Mesenchymal stem cell (in vitro differentiated cells and primary cell): ENCODE data around the gene MUC2.

Experiments used
- DNase-seq: peaks from one replicate; pipeline ENCODE4 v3.0.0-alpha.2; 2013
- H2AFZ ChIP-seq: one replicate; pipeline ENCODE4 v1.6.1; 2013; ENCODE audit warnings: low read depth, mild to moderate bottlenecking, control low read depth, inconsistent platforms, low read length, moderate library complexity
- H2AK5ac ChIP-seq: 2 replicates; pipeline ENCODE4 v1.6.1; 2013; ENCODE audit warnings: low read length, moderate library complexity, mild to moderate bottlenecking, inconsistent platforms; ENCODE audit not compliant: severe bottlenecking
- H2BK120ac ChIP-seq: one replicate; pipeline ENCODE4 v1.6.1; 2013; ENCODE audit warnings: low read depth, mild to moderate bottlenecking, inconsistent platforms, low read length, moderate library complexity
- H2BK12ac ChIP-seq, 2 experiments: one replicate each; pipeline ENCODE4 v1.6.1; 2013; ENCODE audit warnings: inconsistent platforms in 2 of 2, low read length in 2 of 2, mild to moderate bottlenecking in 2 of 2, moderate library complexity in 2 of 2, control low read depth in 1 of 2
- H2BK15ac ChIP-seq: one replicate; pipeline ENCODE4 v1.6.1; 2013; ENCODE audit warnings: mild to moderate bottlenecking, low read depth, inconsistent platforms; ENCODE audit not compliant: poor library complexity, severe bottlenecking
- H2BK5ac ChIP-seq: 2 replicates; pipeline ENCODE4 v1.6.1; 2013; ENCODE audit warnings: low read depth, mild to moderate bottlenecking, low read length, control low read depth, inconsistent platforms; ENCODE audit not compliant: poor library complexity, severe bottlenecking
- H3K14ac ChIP-seq, 2 experiments: one replicate each; pipeline ENCODE4 v1.6.1; 2013; ENCODE audit warnings: inconsistent platforms in 2 of 2, low read length in 2 of 2, control low read depth in 1 of 2, mild to moderate bottlenecking in 1 of 2, moderate library complexity in 1 of 2
- H3K18ac ChIP-seq, 2 experiments: one replicate each; pipeline ENCODE4 v1.6.1; 2013; ENCODE audit warnings: inconsistent platforms in 2 of 2, low read length in 2 of 2, control low read depth in 1 of 2, low read depth in 1 of 2, mild to moderate bottlenecking in 1 of 2
- H3K23ac ChIP-seq, 2 experiments: one replicate each; pipeline ENCODE4 v1.6.1; 2013; ENCODE audit warnings: inconsistent platforms in 2 of 2, low read length in 2 of 2, mild to moderate bottlenecking in 2 of 2, moderate library complexity in 2 of 2, control low read depth in 1 of 2
- H3K27ac ChIP-seq: 2 replicates; pipeline ENCODE4 v1.5.1; 2013; ENCODE audit warnings: mild to moderate bottlenecking, moderate library complexity, low read length, control low read depth, inconsistent platforms; ENCODE audit not compliant: poor library complexity, severe bottlenecking
- H3K27me3 ChIP-seq, 2 experiments: 2 replicates each; pipeline versions ENCODE4 v1.6.1 to v1.7.0; 2013; ENCODE audit warnings: low read length in 2 of 2, mild to moderate bottlenecking in 2 of 2, moderate library complexity in 2 of 2, control low read depth in 1 of 2, inconsistent platforms in 1 of 2; ENCODE audit not compliant: control insufficient read depth in 1 of 2, insufficient read depth in 1 of 2
- H3K36me3 ChIP-seq, 2 experiments: 2 replicates each; pipeline versions ENCODE4 v1.6.1 to v1.7.0; 2013; ENCODE audit warnings: low read length in 2 of 2, control low read depth in 1 of 2, inconsistent platforms in 1 of 2, low read depth in 1 of 2, mild to moderate bottlenecking in 1 of 2; ENCODE audit not compliant: insufficient read depth in 2 of 2, control insufficient read depth in 1 of 2
- H3K4ac ChIP-seq, 2 experiments: one replicate each; pipeline ENCODE4 v1.6.1; 2013; ENCODE audit warnings: inconsistent platforms in 2 of 2, low read length in 2 of 2, mild to moderate bottlenecking in 2 of 2, moderate library complexity in 2 of 2, control low read depth in 1 of 2, low read depth in 1 of 2
- H3K4me1 ChIP-seq: 2 replicates; pipeline ENCODE4 v1.6.1; 2013; ENCODE audit warnings: low read depth, low read length, control low read depth; ENCODE audit not compliant: control insufficient read depth, insufficient read depth
- H3K4me2 ChIP-seq: 2 replicates; pipeline ENCODE4 v1.6.1; 2013; ENCODE audit warnings: low read length, mild to moderate bottlenecking, inconsistent platforms; ENCODE audit not compliant: poor library complexity, severe bottlenecking
- H3K4me3 ChIP-seq, 2 experiments: 2 replicates each; pipeline versions ENCODE4 v1.5.1 to v1.7.0; 2013; ENCODE audit warnings: low read length in 2 of 2, mild to moderate bottlenecking in 2 of 2, control low read depth in 1 of 2, low read depth in 1 of 2; ENCODE audit not compliant: insufficient read depth in 1 of 2
- H3K79me1 ChIP-seq: replicated peaks from 2 replicates; pipeline ENCODE4 v1.6.1; 2013; ENCODE audit warnings: mild to moderate bottlenecking, control low read depth, low read length, inconsistent platforms; ENCODE audit not compliant: poor library complexity, severe bottlenecking
- H3K9ac ChIP-seq: 2 replicates; pipeline ENCODE4 v1.7.0; 2013; ENCODE audit warnings: mild to moderate bottlenecking, low read length, moderate library complexity
- H3K9me3 ChIP-seq: 2 replicates; pipeline ENCODE4 v1.7.0; 2013; ENCODE audit warnings: mild to moderate bottlenecking, low read length; ENCODE audit not compliant: control insufficient read depth
- H4K8ac ChIP-seq: one replicate; pipeline ENCODE4 v1.6.1; 2013; ENCODE audit warnings: inconsistent platforms, mild to moderate bottlenecking, low read length, moderate library complexity
- H4K91ac ChIP-seq: one replicate; pipeline ENCODE4 v1.6.1; 2013; ENCODE audit warnings: mild to moderate bottlenecking, low read length, inconsistent platforms
- WGBS: methylation state at CpG from one replicate; pipeline ENCODE4 v1.1.7; 2013; ENCODE audit warnings: mixed read lengths; 5-methylcytosine and 5-hydroxymethylcytosine counted together

Gene MUC2

GRCh38 chr11:1076061-1076665 is 1.5 kb downstream of the MUC2 start:
- no peak overlapping the region for H3K4ac ChIP-seq
- WGBS: 91% methylated on average over 17 of the region's 18 CpGs
- no peak overlapping the region for H3K4me2 ChIP-seq
- no peak overlapping the region for H3K18ac ChIP-seq
- H3K9ac ChIP-seq: no peak overlapping the region
- H3K14ac ChIP-seq: no peak overlapping the region
- H3K4me1 ChIP-seq: peaks cover 21% of the 10 kb centered on the region
- no peaks in the 10 kb centered on the region for H3K9me3 ChIP-seq
- H4K91ac ChIP-seq: no peak overlapping the region
- no peak overlapping the region for H2AK5ac ChIP-seq
- H2BK120ac ChIP-seq: no peak overlapping the region
- no peak overlapping the region for H2AFZ ChIP-seq
- H3K23ac ChIP-seq: no peak overlapping the region
- peaks cover 0 to 11% of the 10 kb centered on the region in 2 experiments for H3K27me3 ChIP-seq
- H2BK15ac ChIP-seq: no peak overlapping the region
- no peak overlapping the region for H2BK12ac ChIP-seq
- no peak for DNase-seq
- peaks cover 0 to 3% of the 10 kb centered on the region in 2 experiments for H3K36me3 ChIP-seq
- no peak overlapping the region for H3K27ac ChIP-seq
- H3K79me1 ChIP-seq: no peaks in the 10 kb centered on the region
- H4K8ac ChIP-seq: no peak overlapping the region
- no peak overlapping the region for H3K4me3 ChIP-seq
- H2BK5ac ChIP-seq: no peak overlapping the region

- Histone ChIP-seq H2AFZ (no peak overlapping the region), H3K27ac (no peak overlapping the region), H2BK120ac (no peak overlapping the region), H3K18ac (no peak overlapping the region), H2AK5ac (no peak overlapping the region), H3K9me3 (no peaks in the 10 kb centered on the region), H3K36me3 (peaks cover 0 to 3% of the 10 kb centered on the region in 2 experiments), H3K27me3 (peaks cover 0 to 6% of the 10 kb centered on the region in 2 experiments), H2BK15ac (no peak overlapping the region), H2BK12ac (no peak overlapping the region), H3K9ac (no peak overlapping the region), H3K4me2 (no peak overlapping the region), H2BK5ac (no peak overlapping the region), H3K4ac (no peak overlapping the region), H3K4me3 (no peak overlapping the region), H3K23ac (no peak overlapping the region), H4K8ac (no peak overlapping the region), H3K14ac (no peak overlapping the region), H3K4me1 (peaks cover 19% of the 10 kb centered on the region), H4K91ac (no peak overlapping the region), H3K79me1 (no peaks in the 10 kb centered on the region)
- no peak for DNase-seq
- 93% methylated on average over 3 of the region's 11 CpGs for WGBS
Measured at GRCh38 chr11:1077033-1077416, 2.4 kb downstream of the MUC2 start.

- Histone ChIP-seq H2AFZ (no peak overlapping the region), H4K8ac (no peak overlapping the region), H4K91ac (no peak overlapping the region), H3K4me3 (no peak overlapping the region), H3K18ac (no peak overlapping the region), H2BK120ac (no peak overlapping the region), H3K9ac (no peak overlapping the region), H3K4me2 (no peak overlapping the region), H2BK12ac (no peak overlapping the region), H3K14ac (no peak overlapping the region), H3K23ac (no peak overlapping the region), H3K4ac (no peak overlapping the region), H3K9me3 (no peaks in the 10 kb centered on the region), H3K36me3 (peaks cover 0 to 3% of the 10 kb centered on the region in 2 experiments), H2AK5ac (no peak overlapping the region), H3K79me1 (no peaks in the 10 kb centered on the region), H2BK15ac (no peak overlapping the region), H3K4me1 (peaks cover 15% of the 10 kb centered on the region), H3K27ac (no peak overlapping the region), H2BK5ac (no peak overlapping the region), H3K27me3 (peaks cover 0 to 4% of the 10 kb centered on the region in 2 experiments)
- no peak for DNase-seq
- WGBS: 91% methylated on average over 33 of the region's 33 CpGs
Measured at GRCh38 chr11:1077417-1078119, 2.9 kb downstream of the MUC2 start.

GRCh38 chr11:1078191-1078601 is 3.5 kb downstream of the MUC2 start:
- no peak overlapping the region for H4K91ac ChIP-seq
- H2BK5ac ChIP-seq: no peak overlapping the region
- H3K27ac ChIP-seq: no peak overlapping the region
- 91% methylated on average over 39 of the region's 39 CpGs for WGBS
- H3K4me3 ChIP-seq: no peak overlapping the region
- H2BK120ac ChIP-seq: no peak overlapping the region
- peaks cover 0 to 2% of the 10 kb centered on the region in 2 experiments for H3K27me3 ChIP-seq
- H2BK15ac ChIP-seq: no peak overlapping the region
- H3K9ac ChIP-seq: no peak overlapping the region
- no peak overlapping the region for H3K14ac ChIP-seq
- no peak overlapping the region for H2AFZ ChIP-seq
- H3K36me3 ChIP-seq: peaks cover 0 to 3% of the 10 kb centered on the region in 2 experiments
- H3K23ac ChIP-seq: no peak overlapping the region
- no peak for DNase-seq
- H3K18ac ChIP-seq: no peak overlapping the region
- no peak overlapping the region for H4K8ac ChIP-seq
- H3K4me1 ChIP-seq: peaks cover 11% of the 10 kb centered on the region
- no peaks in the 10 kb centered on the region for H3K79me1 ChIP-seq
- no peak overlapping the region for H3K4ac ChIP-seq
- no peak overlapping the region for H2AK5ac ChIP-seq
- H3K4me2 ChIP-seq: no peak overlapping the region
- H2BK12ac ChIP-seq: no peak overlapping the region
- H3K9me3 ChIP-seq: no peaks in the 10 kb centered on the region
